Measurements from ENCODE around the gene CERT1. TPM values are rescaled to one million over a fixed set of nuclear protein-coding genes. Genes with fewer than 3 reads are reported as not detected.

The CERT1 gene
- total and polyA plus RNA-seq, 7 donors = 14.1 to 40.2 (median 20.3) TPM

DNA sequence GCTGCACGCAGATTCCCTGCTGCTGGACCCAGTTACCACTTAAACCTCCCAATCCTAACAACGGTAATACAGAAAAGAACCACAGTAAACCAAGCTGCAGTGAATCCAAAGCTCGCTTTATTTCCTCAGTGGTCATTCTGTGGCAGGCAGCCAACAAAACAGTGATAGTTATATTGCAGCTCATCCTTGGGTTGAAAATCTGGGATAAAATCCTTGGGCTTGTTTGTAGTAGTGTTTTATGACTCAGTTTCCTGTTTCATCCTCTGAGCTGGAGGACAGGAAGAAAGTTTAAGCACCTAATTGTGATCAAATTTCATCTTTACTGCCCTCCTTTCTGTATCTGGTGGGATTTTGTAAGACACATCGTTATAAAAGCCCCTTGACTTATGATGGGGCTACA, 143.0 kb downstream of the CERT1 start:
- intact Hi-C loops (cut with DNase I) = no loop called here
- no peak overlapping the region for H3K4me3 ChIP-seq
- no peaks in the 10 kb centered on the region for H3K9me3 ChIP-seq
- 75 to 87% methylated on average over 4 of the region's 4 CpGs for WGBS, 2 donors
- TF ChIP-seq EP300 (IDR thresholded peaks at IDR 0.05) (no peak), POLR2A (IDR thresholded peaks at IDR 0.05) (no peak), POLR2AphosphoS5 (IDR thresholded peaks at IDR 0.05) (no peak)
- TF ChIP-seq, protein P1, sequence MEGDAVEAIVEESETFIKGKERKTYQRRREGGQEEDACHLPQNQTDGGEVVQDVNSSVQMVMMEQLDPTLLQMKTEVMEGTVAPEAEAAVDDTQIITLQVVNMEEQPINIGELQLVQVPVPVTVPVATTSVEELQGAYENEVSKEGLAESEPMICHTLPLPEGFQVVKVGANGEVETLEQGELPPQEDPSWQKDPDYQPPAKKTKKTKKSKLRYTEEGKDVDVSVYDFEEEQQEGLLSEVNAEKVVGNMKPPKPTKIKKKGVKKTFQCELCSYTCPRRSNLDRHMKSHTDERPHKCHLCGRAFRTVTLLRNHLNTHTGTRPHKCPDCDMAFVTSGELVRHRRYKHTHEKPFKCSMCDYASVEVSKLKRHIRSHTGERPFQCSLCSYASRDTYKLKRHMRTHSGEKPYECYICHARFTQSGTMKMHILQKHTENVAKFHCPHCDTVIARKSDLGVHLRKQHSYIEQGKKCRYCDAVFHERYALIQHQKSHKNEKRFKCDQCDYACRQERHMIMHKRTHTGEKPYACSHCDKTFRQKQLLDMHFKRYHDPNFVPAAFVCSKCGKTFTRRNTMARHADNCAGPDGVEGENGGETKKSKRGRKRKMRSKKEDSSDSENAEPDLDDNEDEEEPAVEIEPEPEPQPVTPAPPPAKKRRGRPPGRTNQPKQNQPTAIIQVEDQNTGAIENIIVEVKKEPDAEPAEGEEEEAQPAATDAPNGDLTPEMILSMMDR (IDR thresholded peaks at IDR 0.05) = no peak
- H3K4me1 ChIP-seq = peaks cover 0 to 4% (median 1%) of the 10 kb centered on the region in 4 donors
- H3K36me3 ChIP-seq = peaks cover 0 to 17% (median 0%) of the 10 kb centered on the region in 4 donors
- no peak overlapping the region for H3K27ac ChIP-seq
- no peak for DNase-seq
- H3K27me3 ChIP-seq = no peaks in the 10 kb centered on the region

DNA sequence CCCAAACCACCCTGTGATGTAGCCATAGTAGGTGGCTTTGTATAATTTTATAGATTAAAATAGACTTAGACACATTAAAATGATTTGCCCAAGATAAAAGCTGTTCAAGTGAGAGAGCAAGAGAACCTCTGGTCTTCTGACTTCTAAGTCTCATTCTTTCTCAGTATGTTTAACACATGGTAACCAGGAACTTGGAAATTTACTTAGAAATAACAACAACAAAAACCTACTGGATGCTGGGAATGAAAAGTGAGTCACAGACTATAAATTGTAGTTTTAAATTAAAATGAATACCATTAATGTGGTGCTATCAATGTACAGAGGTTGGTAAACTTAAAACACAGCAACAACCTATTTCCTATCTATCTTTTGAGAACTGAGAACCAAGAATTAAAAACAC, 144.0 kb downstream of the CERT1 start:
- H3K4me3 ChIP-seq = no peak overlapping the region
- DNase-seq = no peak
- no peaks in the 10 kb centered on the region for H3K9me3 ChIP-seq
- H3K27me3 ChIP-seq = no peaks in the 10 kb centered on the region
- H3K4me1 ChIP-seq = peaks cover 0 to 8% (median 3%) of the 10 kb centered on the region in 4 donors
- TF ChIP-seq POLR2A (IDR thresholded peaks at IDR 0.05) (no peak), EP300 (IDR thresholded peaks at IDR 0.05) (no peak), POLR2AphosphoS5 (IDR thresholded peaks at IDR 0.05) (no peak)
- TF ChIP-seq, protein P1 (IDR thresholded peaks at IDR 0.05) = no peak
- H3K27ac ChIP-seq = no peak overlapping the region
- peaks cover 0 to 7% (median 0%) of the 10 kb centered on the region in 4 donors for H3K36me3 ChIP-seq
- intact Hi-C loops (cut with DNase I) = no loop called here

DNA sequence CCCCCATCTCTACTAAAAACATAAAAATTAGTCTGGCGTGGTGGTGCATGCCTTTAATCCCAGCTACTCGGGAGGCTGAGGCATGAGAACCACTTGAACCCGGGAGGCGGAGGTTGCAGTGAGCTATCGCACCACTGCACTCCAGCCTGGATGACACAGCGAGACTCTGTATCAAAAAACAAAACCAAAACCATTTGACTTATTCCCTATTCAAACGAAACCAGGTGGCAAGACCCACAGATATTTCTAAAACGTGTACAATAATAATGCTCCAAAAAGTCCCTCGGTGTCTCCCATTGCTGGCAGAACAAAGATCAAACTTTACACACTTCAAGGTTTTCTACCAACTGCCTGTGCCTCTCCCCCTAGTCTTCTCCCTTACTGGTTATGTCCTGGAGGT, 144.6 kb downstream of the CERT1 start:
- no peak overlapping the region for H3K27ac ChIP-seq
- intact Hi-C loops (cut with DNase I) = no loop called here
- WGBS, 2 donors = 81 to 84% methylated on average over 9 of the region's 9 CpGs
- no peaks in the 10 kb centered on the region for H3K27me3 ChIP-seq
- no peak for TF ChIP-seq POLR2AphosphoS5 (IDR thresholded peaks at IDR 0.05)
- TF ChIP-seq, protein P1 (IDR thresholded peaks at IDR 0.05) = no peak
- H3K4me1 ChIP-seq = peaks cover 0 to 8% (median 3%) of the 10 kb centered on the region in 4 donors
- DNase-seq = no peak
- H3K9me3 ChIP-seq = no peaks in the 10 kb centered on the region
- H3K4me3 ChIP-seq = no peak overlapping the region
- H3K36me3 ChIP-seq = peaks cover 0 to under 1% (median 0%) of the 10 kb centered on the region in 4 donors

DNA sequence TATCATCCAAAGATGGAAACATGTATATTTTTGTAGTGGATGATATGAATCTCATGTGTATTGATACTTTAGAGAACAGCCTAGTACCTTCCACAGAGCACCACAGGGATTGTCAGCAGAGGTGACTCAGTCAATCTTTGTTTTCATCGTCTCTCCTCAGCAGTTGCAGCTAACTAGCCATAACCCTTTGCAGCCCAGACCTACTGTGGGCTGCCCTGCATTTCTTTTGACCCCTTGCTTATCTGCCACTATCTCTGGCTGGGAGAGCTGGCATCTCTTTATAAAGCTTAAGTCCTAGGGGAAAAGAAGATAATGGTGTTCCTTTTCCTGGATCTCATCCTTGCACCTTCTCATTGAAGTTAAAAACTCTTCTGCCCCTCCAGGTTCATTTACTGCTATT, 145.7 kb downstream of the CERT1 start:
- WGBS, 2 donors = 64 to 70% methylated on average over 1 of the region's 1 CpG
- DNase-seq = no peak

More for the DNA sequence above, 145.7 kb downstream of the CERT1 start:
- peaks cover 0 to 8% (median 3%) of the 10 kb centered on the region in 4 donors for H3K4me1 ChIP-seq
- no peak for TF ChIP-seq POLR2AphosphoS5 (IDR thresholded peaks at IDR 0.05)
- no peak for TF ChIP-seq POLR2A (IDR thresholded peaks at IDR 0.05)
- TF ChIP-seq, protein P1 (IDR thresholded peaks at IDR 0.05) = no peak
- TF ChIP-seq EP300 (IDR thresholded peaks at IDR 0.05) = no peak
- H3K36me3 ChIP-seq = peaks cover 0 to 3% (median 0%) of the 10 kb centered on the region in 4 donors
- H3K27me3 ChIP-seq = no peaks in the 10 kb centered on the region
- H3K4me3 ChIP-seq = no peak overlapping the region
- H3K27ac ChIP-seq = no peak overlapping the region
- H3K9me3 ChIP-seq = no peaks in the 10 kb centered on the region
- intact Hi-C loops (cut with DNase I) = no loop called here
